Measurements from ENCODE around the gene EID1.

DNA sequence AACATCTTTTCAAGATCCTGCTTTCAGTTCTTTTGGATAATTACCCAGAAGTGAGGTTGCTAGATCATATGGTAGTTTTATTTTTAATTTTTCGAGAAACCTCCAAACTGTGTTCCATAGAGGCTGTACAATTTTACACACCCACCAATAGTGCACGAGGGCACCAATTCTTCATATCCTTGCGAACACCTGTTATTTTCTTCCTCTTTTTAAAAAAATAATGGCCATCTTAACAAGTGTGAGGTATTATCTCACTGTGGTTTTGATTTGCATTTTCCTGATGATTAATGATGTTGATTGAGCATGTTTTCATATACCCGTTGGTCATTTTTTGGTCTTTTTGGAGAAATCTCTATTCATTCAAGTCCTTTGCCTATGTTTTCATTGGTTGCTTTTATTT is 49.5 kb upstream of the EID1 start:
- TF ChIP-seq TAF1 (IDR thresholded peaks at IDR 0.05; ENCODE audit: borderline replicate concordance, low read depth, low read length) (no peak), POLR2A (IDR thresholded peaks at IDR 0.05; ENCODE audit: low read depth, low read length) (no peak)
